Sigmoid colon (tissue), 7 donors: ENCODE results near the gene ANKS1A. TPM values are rescaled to one million over a fixed set of nuclear protein-coding genes. Genes with fewer than 3 reads are reported as not detected.
"Not testable (repeated sequence)": the region's sequence is repeated elsewhere in the genome, so short reads cannot be mapped to it uniquely, and the experiment has no call there.

ENCODE experiments used
- DNase-seq: peaks from one replicate; pipeline ENCODE4 v3.0.0-alpha.2; 2019
- H3K27ac ChIP-seq, 4 donors: fragments of 200-600 bp; sonication (generic); one replicate each; pipeline ENCODE4 v1.5.1; 2016 to 2019; ENCODE audit warnings: mild to moderate bottlenecking in 1 of 4
- H3K27me3 ChIP-seq, 3 donors: fragments of 200-600 bp; sonication (generic); one replicate each; pipeline ENCODE4 v1.5.1; 2019; ENCODE audit warnings: mild to moderate bottlenecking in 1 of 3
- H3K36me3 ChIP-seq, 4 donors: fragments of 200-600 bp; sonication (generic); one replicate each; pipeline ENCODE4 v1.5.1; 2016 to 2019
- H3K4me1 ChIP-seq, 4 donors: fragments of 200-600 bp; sonication (generic); one replicate each; pipeline ENCODE4 v1.5.1; 2017 to 2019
- H3K4me3 ChIP-seq, 4 donors: fragments of 200-600 bp; sonication (generic); one replicate each; pipeline ENCODE4 v1.5.1; 2017 to 2019; ENCODE audit warnings: mild to moderate bottlenecking in 2 of 4, moderate library complexity in 1 of 4
- H3K9me3 ChIP-seq, 4 donors: fragments of 200-600 bp in 3 of 4; sonication (generic) in 3 of 4; one replicate each; pipeline versions ENCODE4 v1.5.1 to v1.6.1; 2013 to 2019
- EP300 ChIP-seq, 4 donors: sonication (generic); formaldehyde crosslinking; IDR thresholded peaks; one replicate each; pipeline ENCODE4 v1.6.1; 2017; ENCODE audit warnings: antibody characterized with exemption in 4 of 4
- POLR2A ChIP-seq, 2 donors: fragments of 450-650 bp; IDR thresholded peaks; one replicate each; pipeline ENCODE4 v1.6.1; 2016; ENCODE audit warnings: antibody characterized with exemption in 2 of 2, mild to moderate bottlenecking in 2 of 2, moderate library complexity in 2 of 2
- POLR2AphosphoS5 ChIP-seq, 4 donors: sonication (generic); formaldehyde crosslinking; IDR thresholded peaks; one replicate each; pipeline ENCODE4 v1.6.1; 2017; ENCODE audit warnings: antibody characterized with exemption in 4 of 4
- WGBS, 2 donors: extraction: QIAGEN DNeasy Blood & Tissue Kit; methylation state at CpG; one replicate each; pipeline ENCODE4 v1.1.7; 2013; 5-methylcytosine and 5-hydroxymethylcytosine counted together
- intact Hi-C: fragments of 100-400 bp; cut with DNase I; formaldehyde crosslinking; loops from one replicate; pipeline ENCODE4 v1.15.1; 2023
- polyA plus RNA-seq, 3 donors: library from polyadenylated mRNA; stranded (reverse); fragments of 200-250 nt; gene quantifications; one replicate each; pipeline ENCODE4 v1.2.3, GENCODE V29; 2013
- total RNA-seq, 4 donors: library from RNA; depleted of rRNA; stranded (reverse); fragments of >200 nt; gene quantifications; one replicate each; pipeline ENCODE4 v1.1.0, GENCODE V29; 2016
- TF ChIP-seq, protein P1 (sequence below), 4 experiments: fragments of 450-650 bp in 3 of 4; fragments of 200-600 bp in 1 of 4; IDR thresholded peaks; one replicate each; pipeline ENCODE4 v1.5.1; 2016 to 2019; ENCODE audit warnings: antibody characterized with exemption in 4 of 4, mild to moderate bottlenecking in 3 of 4, moderate library complexity in 2 of 4
- donor health status: healthy with polysubstance abuse.
- donor health status: Bipolar disorder and iron deficiency.
- donor health status: healthy.

The ANKS1A gene
- total and polyA plus RNA-seq, 7 donors, result 9.0 to 60.1 (median 37.8) TPM

DNA sequence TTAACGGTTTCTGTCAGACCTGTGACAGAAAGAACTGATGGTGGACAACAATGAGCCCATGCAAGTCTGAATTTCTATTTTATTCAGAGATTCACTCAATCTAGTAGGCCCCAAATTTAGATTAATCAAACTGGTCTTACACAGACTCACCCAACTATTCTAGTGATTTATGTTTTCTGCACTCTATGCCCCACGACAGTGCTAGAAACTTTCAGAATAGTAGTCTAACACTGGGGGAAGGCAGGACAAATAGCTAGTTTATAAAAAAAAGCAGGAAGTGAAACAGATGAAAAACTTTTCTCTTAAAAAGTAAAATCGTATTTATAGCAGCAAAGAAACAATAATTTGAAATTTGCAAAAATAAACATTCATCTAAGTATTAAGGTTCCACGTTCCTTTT lies 247.1 kb downstream of the ANKS1A start:
- no peak for DNase-seq
- intact Hi-C loops, result loop anchor here (10.0 kb wide), 1 partner anchor 71 kb away; no protein-coding TSS in a partner anchor
- peaks cover 0 to 8% (median 7%) of the 10 kb centered on the region in 4 donors for H3K4me1 ChIP-seq
- H3K9me3 ChIP-seq, result no peaks in the 10 kb centered on the region
- H3K4me3 ChIP-seq, result no peak overlapping the region
- H3K27ac ChIP-seq, result no peak overlapping the region
- TF ChIP-seq, protein P1, sequence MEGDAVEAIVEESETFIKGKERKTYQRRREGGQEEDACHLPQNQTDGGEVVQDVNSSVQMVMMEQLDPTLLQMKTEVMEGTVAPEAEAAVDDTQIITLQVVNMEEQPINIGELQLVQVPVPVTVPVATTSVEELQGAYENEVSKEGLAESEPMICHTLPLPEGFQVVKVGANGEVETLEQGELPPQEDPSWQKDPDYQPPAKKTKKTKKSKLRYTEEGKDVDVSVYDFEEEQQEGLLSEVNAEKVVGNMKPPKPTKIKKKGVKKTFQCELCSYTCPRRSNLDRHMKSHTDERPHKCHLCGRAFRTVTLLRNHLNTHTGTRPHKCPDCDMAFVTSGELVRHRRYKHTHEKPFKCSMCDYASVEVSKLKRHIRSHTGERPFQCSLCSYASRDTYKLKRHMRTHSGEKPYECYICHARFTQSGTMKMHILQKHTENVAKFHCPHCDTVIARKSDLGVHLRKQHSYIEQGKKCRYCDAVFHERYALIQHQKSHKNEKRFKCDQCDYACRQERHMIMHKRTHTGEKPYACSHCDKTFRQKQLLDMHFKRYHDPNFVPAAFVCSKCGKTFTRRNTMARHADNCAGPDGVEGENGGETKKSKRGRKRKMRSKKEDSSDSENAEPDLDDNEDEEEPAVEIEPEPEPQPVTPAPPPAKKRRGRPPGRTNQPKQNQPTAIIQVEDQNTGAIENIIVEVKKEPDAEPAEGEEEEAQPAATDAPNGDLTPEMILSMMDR (IDR thresholded peaks at IDR 0.05), result no peak
- no peak for TF ChIP-seq POLR2A (IDR thresholded peaks at IDR 0.05)
- no peak for TF ChIP-seq POLR2AphosphoS5 (IDR thresholded peaks at IDR 0.05)
- TF ChIP-seq EP300 (IDR thresholded peaks at IDR 0.05), result no peak
- no peaks in the 10 kb centered on the region for H3K36me3 ChIP-seq
- peaks cover 0 to 8% (median 0%) of the 10 kb centered on the region in 3 donors for H3K27me3 ChIP-seq
- WGBS, 2 donors, result 57 to 82% methylated on average over 3 of the region's 4 CpGs

DNA sequence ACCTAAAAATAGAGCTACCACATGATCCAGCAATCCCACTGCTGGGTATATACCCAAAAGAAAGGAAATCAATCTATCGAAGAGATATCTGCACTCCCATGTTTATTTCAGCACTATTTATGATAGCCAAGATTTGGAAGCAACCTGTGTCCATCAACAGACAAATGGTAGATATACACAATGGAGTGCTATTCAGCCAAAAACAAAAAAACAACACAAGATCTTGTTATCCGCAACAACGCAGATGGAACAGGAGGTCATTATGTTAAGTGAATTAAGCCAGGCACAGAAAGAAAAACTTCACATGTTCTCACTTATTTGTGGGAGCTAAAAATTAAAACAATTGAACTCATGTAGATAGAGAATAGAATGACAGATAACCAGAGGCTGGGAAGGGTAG lies 249.1 kb downstream of the ANKS1A start:
- H3K4me1 ChIP-seq, result peaks cover 0 to 11% (median 9%) of the 10 kb centered on the region in 4 donors
- H3K27me3 ChIP-seq, H3K36me3 ChIP-seq, H3K9me3 ChIP-seq, H3K4me3 ChIP-seq, DNase-seq, H3K27ac ChIP-seq: not testable (repeated sequence)
- intact Hi-C loops, result loop anchor here (10.0 kb wide), 1 partner anchor 73 kb away; no protein-coding TSS in a partner anchor
- 80 to 86% methylated on average over 3 of the region's 3 CpGs for WGBS, 2 donors

DNA sequence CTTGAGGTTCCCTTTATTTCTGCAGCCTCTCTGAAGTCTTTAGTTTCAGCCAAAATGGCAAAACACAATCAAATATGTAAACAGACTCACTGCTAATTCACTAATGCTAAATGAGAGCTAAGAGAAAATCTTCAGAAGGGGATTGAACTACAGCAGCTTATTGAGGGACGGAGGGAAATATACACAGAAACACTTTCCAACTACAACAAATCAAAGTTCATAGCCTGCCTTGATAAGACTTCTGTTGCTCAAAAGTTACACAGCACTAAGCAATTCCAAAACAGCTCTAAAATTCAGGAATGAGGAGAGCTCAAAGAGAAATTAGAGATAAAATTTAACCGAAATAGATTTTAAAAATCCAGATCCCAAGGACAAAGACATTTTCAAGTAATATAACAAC lies 250.4 kb downstream of the ANKS1A start:
- Histone ChIP-seq H3K27ac (no peak overlapping the region), H3K27me3 (peaks cover 0 to 10% (median 0%) of the 10 kb centered on the region in 3 donors), H3K4me1 (peaks cover 0 to 11% (median 9%) of the 10 kb centered on the region in 4 donors), H3K4me3 (no peak overlapping the region), H3K36me3 (no peaks in the 10 kb centered on the region), H3K9me3 (no peaks in the 10 kb centered on the region)
- WGBS, 2 donors, result 14 to 58% methylated on average over 2 of the region's 2 CpGs
- no peak for TF ChIP-seq POLR2A (IDR thresholded peaks at IDR 0.05)
- no peak for TF ChIP-seq POLR2AphosphoS5 (IDR thresholded peaks at IDR 0.05)
- no peak for TF ChIP-seq EP300 (IDR thresholded peaks at IDR 0.05)
- TF ChIP-seq, protein P1 (IDR thresholded peaks at IDR 0.05), result no peak
- intact Hi-C loops, result loop anchor here (10.0 kb wide), 1 partner anchor 75 kb away; no protein-coding TSS in a partner anchor
- no peak for DNase-seq

DNA sequence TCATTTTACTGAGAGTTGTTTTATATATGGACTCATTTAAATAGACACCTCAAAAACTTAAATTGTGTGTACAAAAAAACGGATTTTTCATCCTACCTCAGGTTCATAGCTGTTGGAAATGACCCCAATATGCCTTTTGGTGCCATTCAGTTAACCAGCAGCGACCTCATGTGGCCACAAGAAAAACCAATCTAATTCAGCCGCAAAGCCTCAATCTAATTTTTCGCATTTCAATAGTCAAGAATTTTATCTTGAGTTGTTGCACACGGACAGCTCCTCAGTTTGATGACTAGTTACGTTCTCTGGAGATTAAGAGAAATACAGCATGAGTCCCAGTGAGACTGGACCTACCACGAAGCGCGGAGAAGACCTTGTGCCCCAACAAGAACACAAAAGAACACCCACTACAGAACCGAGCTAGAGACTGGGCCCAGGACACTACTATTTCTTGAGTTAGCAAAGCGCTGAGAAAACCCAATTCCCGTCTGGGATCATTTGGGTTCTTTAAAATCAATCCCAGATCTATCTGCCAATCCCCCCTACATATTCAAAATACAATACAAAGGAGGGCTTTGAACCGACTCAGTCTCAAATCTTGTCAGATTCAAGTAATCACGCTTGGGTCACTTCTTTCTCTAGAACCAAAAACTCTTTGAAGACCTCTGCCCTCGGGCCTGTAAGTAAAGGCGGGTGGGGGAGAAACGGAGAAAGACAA lies 251.0 kb downstream of the ANKS1A start:
- Histone ChIP-seq H3K9me3 (no peaks in the 10 kb centered on the region), H3K27me3 (peaks cover 0 to 10% (median 0%) of the 10 kb centered on the region in 3 donors), H3K27ac (no peak overlapping the region), H3K4me1 (peaks cover 0 to 11% (median 9%) of the 10 kb centered on the region in 4 donors), H3K4me3 (no peak overlapping the region), H3K36me3 (no peaks in the 10 kb centered on the region)
- intact Hi-C loops, result loop anchor here (1.0 to 10.0 kb wide), 5 partner anchors 75 to 345 kb away; partner anchors contain the start of genes ANKS1A, BLTP3A and TAF11
- WGBS, 2 donors, result 37 to 40% methylated on average over 17 of the region's 17 CpGs
- no peak for TF ChIP-seq POLR2A (IDR thresholded peaks at IDR 0.05)
- TF ChIP-seq POLR2AphosphoS5 (IDR thresholded peaks at IDR 0.05), result no peak
- no peak for TF ChIP-seq EP300 (IDR thresholded peaks at IDR 0.05)
- TF ChIP-seq, protein P1 (IDR thresholded peaks at IDR 0.05), result peak; percentile 84 to 91 (median 88)
- DNase-seq, result peak; percentile 74

DNA sequence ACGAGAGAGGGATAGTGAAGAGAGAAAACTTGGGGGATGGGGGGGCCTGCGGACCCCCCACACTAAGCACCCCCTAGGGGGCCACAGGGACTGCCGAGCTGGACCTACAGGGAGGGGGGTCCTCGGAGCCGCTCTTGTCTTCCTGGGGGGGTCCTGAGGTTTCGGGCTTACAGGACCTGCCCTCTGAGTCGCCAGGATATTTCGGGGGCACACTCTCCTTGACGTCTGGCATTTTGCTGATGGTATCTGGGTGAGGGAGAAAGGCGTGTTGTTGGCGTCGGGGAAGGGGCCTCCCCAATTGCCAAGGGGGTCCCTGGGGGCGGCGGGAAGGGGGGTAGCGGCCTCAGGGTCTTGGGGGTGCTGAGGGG lies 251.6 kb downstream of the ANKS1A start:
- Histone ChIP-seq H3K36me3 (no peaks in the 10 kb centered on the region), H3K27ac (no peak overlapping the region), H3K4me1 (peaks cover 0 to 11% (median 9%) of the 10 kb centered on the region in 4 donors), H3K4me3 (peak overlapping the region in 3 of 4 donors; percentile 21 to 32 (median 27)), H3K9me3 (no peaks in the 10 kb centered on the region), H3K27me3 (peaks cover 0 to 10% (median 0%) of the 10 kb centered on the region in 3 donors)
- DNase-seq, result no peak
- intact Hi-C loops, result loop anchor here (1.0 to 10.0 kb wide), 4 partner anchors 98 to 346 kb away; partner anchors contain the start of genes ANKS1A, BLTP3A and TAF11
- TF ChIP-seq, protein P1 (IDR thresholded peaks at IDR 0.05), result no peak
- TF ChIP-seq POLR2AphosphoS5 (IDR thresholded peaks at IDR 0.05), result no peak
- TF ChIP-seq EP300 (IDR thresholded peaks at IDR 0.05), result no peak
- no peak for TF ChIP-seq POLR2A (IDR thresholded peaks at IDR 0.05)
- WGBS, 2 donors, result 48 to 65% methylated on average over 15 of the region's 15 CpGs
